Hematopoietic multipotent progenitor cell treated with erythropoietin and hydrocortisone succinate and interleukin-3 and kit ligand, for 8 days (in vitro differentiated cells): ENCODE data around the gene NDUFB10.
"Not testable (repeated sequence)": the region's sequence is repeated elsewhere in the genome, so short reads cannot be mapped to it uniquely, and the experiment has no call there.

Source experiments
- DNase-seq: peaks from one replicate; pipeline ENCODE4 v3.0.0-alpha.2; 2015

NDUFB10 gene

GRCh38 chr16:1959269-1960039 lies at the start of gene NDUFB10:
TSS of gene NDUFB10 (plus strand) at chr16:1959538. CDS start at chr16:1959625, 87 bp downstream.
- DNase-seq, result peak; percentile 87

- no peak for DNase-seq
These were observed 49.6 kb upstream of the NDUFB10 start for GRCh38 chr16:1909561-1910231.

GRCh38 chr16:1911467-1912214 lies 47.7 kb upstream of the NDUFB10 start:
- no peak for DNase-seq

- DNase-seq, result no peak
These were observed 47.2 kb upstream of the NDUFB10 start for GRCh38 chr16:1912215-1912543.

- DNase-seq, result no peak
These were observed 45.8 kb upstream of the NDUFB10 start for GRCh38 chr16:1913327-1914083.

- DNase-seq, result no peak
These were observed 45.2 kb upstream of the NDUFB10 start for GRCh38 chr16:1914084-1914608.

GRCh38 chr16:1914988-1915387 lies 44.4 kb upstream of the NDUFB10 start:
- DNase-seq, result no peak

GRCh38 chr16:1915732-1916639 lies 43.4 kb upstream of the NDUFB10 start:
- no peak for DNase-seq

- no peak for DNase-seq
These were observed 42.7 kb upstream of the NDUFB10 start for GRCh38 chr16:1916640-1916990.

- no peak for DNase-seq
These were observed 42.2 kb upstream of the NDUFB10 start for GRCh38 chr16:1917056-1917664.

- no peak for DNase-seq
These were observed 41.5 kb upstream of the NDUFB10 start for GRCh38 chr16:1917665-1918350.

GRCh38 chr16:1918351-1919326 lies 40.7 kb upstream of the NDUFB10 start, which contains the start of gene HS3ST6:
TSS of gene HS3ST6 (minus strand) at chr16:1918415. CDS start at chr16:1918323, 92 bp downstream.
- DNase-seq, result no peak

GRCh38 chr16:1919327-1919998 lies 39.9 kb upstream of the NDUFB10 start:
- DNase-seq, result no peak

GRCh38 chr16:1920122-1920521 lies 39.2 kb upstream of the NDUFB10 start:
- not testable (repeated sequence) for DNase-seq

- peak; percentile 40 for DNase-seq
These were observed 38.6 kb upstream of the NDUFB10 start for GRCh38 chr16:1920727-1921171.

GRCh38 chr16:1922357-1922756 lies 37.0 kb upstream of the NDUFB10 start:
- no peak for DNase-seq

- DNase-seq, result peak; percentile 25
These were observed 35.9 kb upstream of the NDUFB10 start for GRCh38 chr16:1923299-1924034.

- DNase-seq, result no peak
These were observed 35.2 kb upstream of the NDUFB10 start for GRCh38 chr16:1924095-1924494.
